HUES48 (cell line): Measurements from ENCODE around the gene ZNF710.
"Not testable (repeated sequence)": the region's sequence is repeated elsewhere in the genome, so short reads cannot be mapped to it uniquely, and the experiment has no call there.

Source experiments
- H3K27ac ChIP-seq: one replicate; pipeline ENCODE4 v1.7.0; 2013; ENCODE audit warnings: low read depth, low read length, inconsistent platforms
- H3K27me3 ChIP-seq: 2 replicates; pipeline ENCODE4 v1.6.1; 2013; ENCODE audit warnings: mild to moderate bottlenecking, low read length; ENCODE audit not compliant: control insufficient read depth, insufficient read depth
- H3K36me3 ChIP-seq: 2 replicates; pipeline ENCODE4 v1.6.1; 2013; ENCODE audit warnings: low read length; ENCODE audit not compliant: control insufficient read depth, insufficient read depth
- H3K4me1 ChIP-seq: 2 replicates; pipeline ENCODE4 v1.6.1; 2013; ENCODE audit warnings: mild to moderate bottlenecking, low read length; ENCODE audit not compliant: control insufficient read depth, insufficient read depth
- H3K4me3 ChIP-seq: 2 replicates; pipeline ENCODE4 v1.5.1; 2013; ENCODE audit warnings: mild to moderate bottlenecking, low read depth, low read length
- H3K9ac ChIP-seq: 2 replicates; pipeline ENCODE4 v1.6.1; 2013; ENCODE audit warnings: mild to moderate bottlenecking, low read depth, low read length, moderate library complexity
- H3K9me3 ChIP-seq: 2 replicates; pipeline ENCODE4 v1.6.1; 2013; ENCODE audit warnings: low read length; ENCODE audit not compliant: control insufficient read depth, insufficient read depth

The ZNF710 gene

DNA sequence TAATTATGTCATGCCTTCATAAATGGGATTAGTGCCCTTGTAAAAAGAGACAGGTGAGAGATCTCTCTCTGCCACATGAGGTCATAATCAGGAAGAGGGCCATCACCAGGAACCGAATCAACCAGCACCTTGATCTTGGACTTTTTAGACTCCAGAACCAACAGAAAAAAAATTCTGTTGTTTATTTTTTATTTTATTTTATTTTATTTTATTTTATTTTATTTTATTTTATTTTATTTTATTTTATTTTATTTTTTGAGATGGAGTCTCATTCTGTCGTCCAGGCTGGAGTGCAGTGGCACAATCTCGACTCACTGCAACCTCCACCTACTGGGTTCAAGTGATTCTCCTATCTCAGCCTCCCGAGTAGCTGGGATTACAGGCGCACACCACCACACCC lies 106.9 kb downstream of the ZNF710 start:
- not testable (repeated sequence) for H3K27ac ChIP-seq, H3K36me3 ChIP-seq, H3K9ac ChIP-seq, H3K9me3 ChIP-seq, H3K4me3 ChIP-seq, H3K4me1 ChIP-seq
- H3K27me3 ChIP-seq, result peaks cover 25% of the 10 kb centered on the region

DNA sequence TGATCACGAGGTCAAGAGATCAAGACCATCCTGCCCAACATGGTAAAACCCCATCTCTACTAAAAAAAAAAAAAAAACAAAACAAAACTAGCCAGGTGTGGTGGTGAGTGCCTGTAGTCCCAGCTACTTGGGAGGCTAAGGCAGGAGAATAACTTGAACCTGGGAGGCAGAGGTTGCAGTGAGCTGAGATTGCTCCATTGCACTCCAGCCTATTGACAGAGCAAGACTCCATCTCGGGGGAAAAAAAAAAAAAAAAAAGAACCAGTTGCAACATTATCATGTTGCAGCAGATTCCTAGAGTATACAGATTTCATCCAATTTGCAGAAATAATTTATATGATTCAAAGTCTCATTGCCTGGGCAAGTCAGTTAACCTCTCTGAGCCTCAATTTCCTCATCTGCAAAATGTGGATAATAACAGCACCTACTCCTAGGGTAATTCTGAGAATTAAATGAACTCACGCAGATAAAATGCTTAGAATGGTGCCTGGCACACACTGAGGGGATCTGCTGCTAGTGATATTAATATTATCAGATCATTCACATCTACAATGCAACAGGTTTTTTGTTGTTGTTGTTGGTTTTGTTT lies 108.1 kb downstream of the ZNF710 start:
- not testable (repeated sequence) for H3K9ac ChIP-seq, H3K27ac ChIP-seq, H3K36me3 ChIP-seq, H3K4me1 ChIP-seq, H3K9me3 ChIP-seq, H3K4me3 ChIP-seq
- peaks cover 12% of the 10 kb centered on the region for H3K27me3 ChIP-seq

DNA sequence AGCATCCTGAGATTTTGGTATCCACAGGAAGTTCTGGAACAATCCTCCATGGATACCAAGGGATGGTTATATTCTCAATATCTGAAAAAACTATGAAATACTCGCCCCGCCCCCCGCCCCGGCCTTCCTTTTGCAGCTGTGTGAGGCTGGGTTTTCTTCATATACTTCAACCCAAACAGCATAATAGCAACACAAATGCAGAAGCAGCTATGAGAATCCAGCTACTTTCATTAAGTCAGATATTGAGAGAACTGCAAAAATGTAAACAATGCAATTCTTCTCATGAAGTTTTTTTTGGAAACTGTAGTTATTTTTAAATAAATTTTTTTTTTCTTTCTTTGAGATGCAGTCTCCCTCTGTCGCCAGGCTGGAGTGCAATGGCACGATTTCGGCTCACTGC lies 112.0 kb downstream of the ZNF710 start:
- Histone ChIP-seq H3K27me3 (no peaks in the 10 kb centered on the region), H3K27ac (no peak overlapping the region), H3K9ac (no peak overlapping the region)

DNA sequence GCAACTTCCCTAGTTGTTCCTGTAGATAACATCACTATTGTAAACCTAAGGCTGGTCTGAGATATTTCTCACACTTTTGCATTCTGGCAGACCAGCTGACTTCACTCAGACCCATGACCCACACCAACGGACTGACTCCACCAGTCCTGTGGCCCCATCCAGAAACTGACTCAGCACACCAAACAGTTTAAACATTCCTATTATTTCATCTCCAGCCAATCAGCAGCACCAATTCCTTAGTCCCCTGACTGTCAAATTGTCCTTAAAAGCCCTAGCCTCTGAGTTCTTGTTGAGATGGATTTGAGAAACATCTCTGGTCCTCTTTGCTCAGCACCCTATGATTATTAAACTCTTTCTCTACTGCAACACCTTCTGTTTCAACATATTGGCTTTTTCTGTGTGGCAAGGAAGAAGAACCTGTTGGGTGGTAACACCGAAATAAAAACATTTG lies 113.4 kb downstream of the ZNF710 start:
- Histone ChIP-seq H3K27ac (no peak overlapping the region), H3K4me1 (no peaks in the 10 kb centered on the region), H3K27me3 (no peaks in the 10 kb centered on the region), H3K9me3 (peaks cover 11% of the 10 kb centered on the region), H3K9ac (no peak overlapping the region), H3K4me3 (no peak overlapping the region), H3K36me3 (no peaks in the 10 kb centered on the region)

More for the DNA sequence above, 112.0 kb downstream of the ZNF710 start:
- H3K4me1 ChIP-seq, result no peaks in the 10 kb centered on the region
- peaks cover 11% of the 10 kb centered on the region for H3K9me3 ChIP-seq
- H3K4me3 ChIP-seq, result no peak overlapping the region
- H3K36me3 ChIP-seq, result no peaks in the 10 kb centered on the region

DNA sequence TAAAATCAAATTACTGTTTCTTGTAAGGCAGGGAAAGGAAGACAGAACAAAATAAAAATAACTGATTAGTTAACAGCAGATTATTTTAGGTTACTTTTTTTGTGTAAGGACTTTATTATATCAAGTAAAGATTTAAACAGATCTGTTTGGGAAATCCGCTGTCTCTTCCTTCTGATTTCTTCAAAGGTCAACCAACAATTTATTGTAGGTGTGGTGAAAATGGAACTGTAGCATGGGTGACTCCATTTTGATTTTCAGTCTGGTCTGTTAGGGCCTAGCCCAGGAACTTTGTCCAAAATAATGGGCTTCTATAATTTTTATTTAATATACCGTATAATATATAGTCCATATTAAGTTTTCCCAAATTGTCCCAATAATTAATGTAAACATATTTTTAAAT lies 114.7 kb downstream of the ZNF710 start:
- Histone ChIP-seq H3K27ac (no peak overlapping the region), H3K9ac (no peak overlapping the region), H3K4me1 (no peaks in the 10 kb centered on the region), H3K36me3 (no peaks in the 10 kb centered on the region), H3K27me3 (no peaks in the 10 kb centered on the region), H3K4me3 (no peak overlapping the region), H3K9me3 (peaks cover 11% of the 10 kb centered on the region)

DNA sequence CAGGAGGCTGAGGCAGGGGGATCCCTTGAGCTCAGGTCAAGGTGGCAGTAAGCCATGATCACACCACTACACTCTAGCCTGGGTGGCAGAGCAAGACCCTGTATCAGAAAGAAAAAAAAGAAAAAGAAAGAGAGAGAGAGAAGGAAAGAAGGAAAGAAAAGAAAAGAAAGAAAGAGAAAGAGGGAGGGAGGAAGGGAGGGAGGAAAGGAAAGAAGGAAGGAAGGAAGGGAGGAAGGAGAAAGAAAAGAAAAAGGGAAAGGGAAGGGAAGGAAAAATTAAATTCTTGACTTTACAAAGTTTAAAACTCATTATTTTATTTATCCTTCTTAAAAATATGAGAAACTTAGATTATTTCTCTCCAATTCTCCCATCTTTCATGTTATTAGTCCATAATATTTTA lies 118.2 kb downstream of the ZNF710 start:
- no peak overlapping the region for H3K4me3 ChIP-seq
- H3K27ac ChIP-seq, result no peak overlapping the region
- no peak overlapping the region for H3K9ac ChIP-seq
- peaks cover 8% of the 10 kb centered on the region for H3K9me3 ChIP-seq
- H3K27me3 ChIP-seq, result no peaks in the 10 kb centered on the region
- H3K4me1 ChIP-seq, result 0 out of 2 replicates have a peak, but pooled peaks cover 3% of the 10 kb centered on the region
- no peaks in the 10 kb centered on the region for H3K36me3 ChIP-seq

DNA sequence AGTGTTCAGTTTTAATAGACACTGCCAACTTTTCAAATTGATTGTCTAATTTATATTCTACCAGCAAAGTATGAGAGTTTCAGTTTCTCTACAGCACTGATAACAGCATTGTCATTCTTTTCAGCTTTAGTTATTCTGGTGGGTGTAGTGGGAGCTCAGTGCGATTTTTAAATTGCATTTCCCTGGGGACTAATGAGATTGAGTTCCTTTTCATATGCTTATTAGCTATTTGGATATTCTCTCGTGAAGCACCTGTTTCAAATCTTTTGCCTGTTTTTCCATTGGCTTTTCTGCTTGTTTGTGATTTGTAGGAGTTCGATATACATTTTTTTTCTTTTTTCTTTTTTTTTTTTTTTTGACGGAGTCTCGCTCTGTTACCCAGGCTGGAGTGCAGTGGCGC lies 120.0 kb downstream of the ZNF710 start:
- Histone ChIP-seq H3K9ac (no peak overlapping the region), H3K36me3 (no peaks in the 10 kb centered on the region), H3K9me3 (no peaks in the 10 kb centered on the region), H3K4me1 (peaks cover 3% of the 10 kb centered on the region), H3K27me3 (no peaks in the 10 kb centered on the region), H3K27ac (no peak overlapping the region), H3K4me3 (no peak overlapping the region)

DNA sequence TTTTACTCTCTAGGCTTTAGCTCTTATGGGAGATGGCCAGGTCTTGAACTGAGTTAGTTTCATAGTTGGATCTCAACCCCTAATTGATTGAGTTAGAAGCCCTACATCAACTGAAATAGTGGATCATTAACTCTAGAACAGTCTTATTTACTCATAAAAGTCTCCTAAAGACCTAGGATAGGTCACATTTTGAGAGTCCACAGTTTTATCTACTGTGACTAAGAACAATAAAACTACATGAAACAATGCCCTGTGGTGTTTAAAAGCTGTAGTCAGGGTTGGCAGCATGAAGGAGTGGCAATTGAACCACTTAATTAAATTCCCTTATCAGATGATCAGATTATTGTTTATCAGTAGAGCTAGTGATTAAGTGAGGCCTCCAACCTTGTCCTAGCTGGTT lies 123.4 kb downstream of the ZNF710 start:
- Histone ChIP-seq H3K9me3 (no peaks in the 10 kb centered on the region), H3K27ac (no peak overlapping the region), H3K4me3 (no peak overlapping the region), H3K9ac (no peak overlapping the region), H3K36me3 (no peaks in the 10 kb centered on the region), H3K27me3 (no peaks in the 10 kb centered on the region), H3K4me1 (peaks cover 13% of the 10 kb centered on the region)

DNA sequence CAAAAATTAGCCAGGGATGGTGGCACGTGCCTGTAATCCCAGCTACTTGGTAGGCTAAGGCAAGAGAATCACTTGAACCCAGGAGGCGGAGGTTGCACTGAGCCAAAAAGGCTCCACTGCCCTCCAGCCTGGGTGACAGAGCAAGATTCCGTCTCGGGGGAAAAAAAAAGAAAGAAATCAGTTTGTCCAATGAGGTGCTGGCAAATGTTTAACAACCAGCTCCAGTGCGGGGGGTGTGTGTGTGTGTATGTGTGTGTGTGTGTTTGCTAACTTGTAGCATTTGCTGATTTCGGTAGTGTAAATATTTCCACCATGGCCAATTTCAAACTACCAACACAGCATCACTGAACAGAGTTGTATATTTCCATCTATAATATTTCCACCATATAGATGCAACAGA lies 124.9 kb downstream of the ZNF710 start:
- no peak overlapping the region for H3K27ac ChIP-seq
- H3K36me3 ChIP-seq, result no peaks in the 10 kb centered on the region
- H3K4me3 ChIP-seq, result no peak overlapping the region
- H3K4me1 ChIP-seq, result peaks cover 12% of the 10 kb centered on the region
- H3K9ac ChIP-seq, result no peak overlapping the region
- no peaks in the 10 kb centered on the region for H3K9me3 ChIP-seq
- no peaks in the 10 kb centered on the region for H3K27me3 ChIP-seq

DNA sequence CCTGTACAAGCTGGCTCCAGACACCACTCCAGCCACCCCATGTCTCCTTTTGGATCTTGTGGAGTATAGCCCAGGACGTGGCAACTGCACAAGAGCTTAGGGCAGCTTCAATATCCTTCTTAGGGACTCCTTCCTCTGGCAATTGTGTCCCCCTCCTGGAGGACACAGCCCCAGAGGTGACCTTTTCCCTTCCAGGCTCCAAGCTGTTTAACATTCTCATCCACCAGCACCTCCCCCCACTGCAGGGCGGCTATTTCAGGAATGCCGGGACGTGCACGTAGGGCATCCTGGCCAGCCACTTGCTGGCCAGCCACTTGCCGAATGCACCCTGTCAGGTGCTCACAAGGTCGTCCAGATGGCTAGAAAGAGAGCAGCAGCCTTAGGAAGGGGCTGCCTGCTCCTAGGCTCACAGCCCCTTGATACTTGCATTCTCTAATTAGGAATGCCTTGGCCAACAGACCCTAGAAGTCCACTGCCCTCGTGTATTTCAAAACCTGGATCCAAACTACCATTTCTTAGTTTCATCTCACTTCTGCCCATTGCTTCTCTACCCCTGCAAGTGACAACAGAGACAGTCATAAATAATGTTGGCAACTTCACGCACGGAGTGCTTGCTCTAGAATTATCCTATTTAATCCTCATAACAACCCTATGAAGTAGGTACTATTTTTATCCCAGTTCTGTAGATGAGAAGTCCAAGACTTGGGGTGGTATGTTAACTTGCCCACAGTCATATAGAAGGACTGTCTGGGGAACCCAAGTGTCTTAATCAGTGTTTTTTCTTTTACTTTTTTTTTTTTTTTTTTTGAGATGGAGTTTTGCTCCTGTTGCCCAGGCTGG lies 125.7 kb downstream of the ZNF710 start:
- no peaks in the 10 kb centered on the region for H3K36me3 ChIP-seq
- no peak overlapping the region for H3K4me3 ChIP-seq
- peaks cover 10% of the 10 kb centered on the region for H3K4me1 ChIP-seq
- H3K27ac ChIP-seq, result no peak overlapping the region
- H3K9ac ChIP-seq, result no peak overlapping the region
- H3K27me3 ChIP-seq, result no peaks in the 10 kb centered on the region
- H3K9me3 ChIP-seq, result no peaks in the 10 kb centered on the region

DNA sequence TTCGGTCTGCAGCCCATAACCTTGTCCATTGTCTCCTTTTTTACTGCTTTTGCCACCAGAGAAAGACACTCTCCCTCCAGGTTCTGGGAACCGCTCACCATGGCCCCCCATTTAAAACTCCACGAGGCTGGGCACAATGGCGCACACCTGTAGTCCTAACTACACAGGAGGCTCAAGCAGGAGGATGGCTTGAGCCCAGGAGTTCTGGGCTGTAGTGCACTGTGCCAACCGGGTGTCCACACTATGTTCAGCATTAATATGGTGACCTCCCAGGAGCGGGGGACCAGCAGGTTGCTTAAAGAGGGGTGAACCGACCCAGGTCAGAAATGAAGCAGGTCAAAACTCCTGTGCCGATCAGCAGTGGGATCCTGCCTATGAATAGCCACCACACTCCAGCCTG lies 129.2 kb downstream of the ZNF710 start:
- peaks cover 10% of the 10 kb centered on the region for H3K4me1 ChIP-seq
- H3K4me3 ChIP-seq, result no peak overlapping the region
- H3K36me3 ChIP-seq, result no peaks in the 10 kb centered on the region
- no peak overlapping the region for H3K9ac ChIP-seq
- H3K27ac ChIP-seq, result no peak overlapping the region
- no peaks in the 10 kb centered on the region for H3K9me3 ChIP-seq
- no peaks in the 10 kb centered on the region for H3K27me3 ChIP-seq
